HepG2 (cell line): ENCODE measurements around the gene OVCA2. TPM values are rescaled to one million over a fixed set of nuclear protein-coding genes. Genes with fewer than 3 reads are reported as not detected.

Experiments
- BRCA1 ChIP-seq: sonication (generic); formaldehyde crosslinking; IDR thresholded peaks from 2 replicates; pipeline ENCODE4 v1.4.0; 2020; ENCODE audit warnings: missing genetic modification reagents
- CREB1 ChIP-seq, 2 experiments: fragments of 450-650 bp in 1 of 2; IDR thresholded peaks; 2 replicates each; pipeline ENCODE4 v1.6.1; 2016 to 2017; ENCODE audit warnings: control low read depth in 1 of 2, mild to moderate bottlenecking in 1 of 2, missing compliant biosample characterization in 1 of 2, missing genetic modification characterization in 1 of 2
- CREB3 ChIP-seq: sonication (generic); formaldehyde crosslinking; IDR thresholded peaks from 2 replicates; pipeline ENCODE4 v1.5.0; 2020; ENCODE audit warnings: missing genetic modification reagents
- CREBL2 ChIP-seq: sonication (generic); formaldehyde crosslinking; IDR thresholded peaks from 2 replicates; pipeline ENCODE4 v1.8.1; 2023; ENCODE audit warnings: missing genetic modification reagents, mild to moderate bottlenecking, borderline replicate concordance
- ESRRA ChIP-seq: sonication (generic); formaldehyde crosslinking; IDR thresholded peaks from 2 replicates; pipeline ENCODE4 v1.5.1; 2020; ENCODE audit warnings: mild to moderate bottlenecking, low read depth, missing genetic modification reagents
- HNRNPH1 ChIP-seq: fragments of 200-400 bp; formaldehyde crosslinking; optimal IDR thresholded peaks from 2 replicates; pipeline ENCODE3; 2017; ENCODE audit warnings: mild to moderate bottlenecking, low read depth, low read length
- HOMEZ ChIP-seq: IDR thresholded peaks from 2 replicates; pipeline ENCODE4 v1.6.1; 2016; ENCODE audit warnings: low read depth
- LRRFIP1 ChIP-seq: sonication (generic); formaldehyde crosslinking; conservative IDR thresholded peaks from 2 replicates; pipeline ENCODE4 v1.4.0; 2020; ENCODE audit warnings: missing genetic modification reagents
- MEIS1 ChIP-seq: sonication (generic); formaldehyde crosslinking; IDR thresholded peaks from 2 replicates; pipeline ENCODE4 v1.9.0; 2021; ENCODE audit warnings: mild to moderate bottlenecking, missing genetic modification reagents, moderate library complexity, borderline replicate concordance
- MTF1 ChIP-seq: sonication (generic); formaldehyde crosslinking; IDR thresholded peaks from 2 replicates; pipeline ENCODE4 v1.5.0; 2020; ENCODE audit warnings: missing genetic modification reagents
- NBN ChIP-seq: fragments of 450-650 bp; conservative IDR thresholded peaks from 2 replicates; pipeline ENCODE4 v1.6.1; 2017
- NR1H2 ChIP-seq: sonication (generic); formaldehyde crosslinking; IDR thresholded peaks from 2 replicates; pipeline ENCODE4 v1.8.1; 2022; ENCODE audit warnings: low read depth, missing genetic modification reagents, borderline replicate concordance
- NR2F2 ChIP-seq: IDR thresholded peaks from 2 replicates; pipeline ENCODE4 v1.6.1; 2012; ENCODE audit warnings: low read depth, inconsistent platforms, borderline replicate concordance
- RBAK ChIP-seq: sonication (generic); formaldehyde crosslinking; IDR thresholded peaks from 2 replicates; pipeline ENCODE4 v1.5.1; 2020; ENCODE audit warnings: mild to moderate bottlenecking, missing genetic modification reagents
- RNF219 ChIP-seq: sonication (generic); formaldehyde crosslinking; IDR thresholded peaks from 2 replicates; pipeline ENCODE4 v1.5.0; 2020; ENCODE audit warnings: mild to moderate bottlenecking, missing genetic modification reagents
- SAP130 ChIP-seq: IDR thresholded peaks from 2 replicates; pipeline ENCODE4 v1.6.1; 2016; ENCODE audit warnings: low read depth
- ZBTB39 ChIP-seq: sonication (generic); formaldehyde crosslinking; IDR thresholded peaks from 2 replicates; pipeline ENCODE4 v1.5.0; 2020; ENCODE audit warnings: missing genetic modification reagents
- ZNF10 ChIP-seq: sonication (generic); formaldehyde crosslinking; IDR thresholded peaks from 2 replicates; pipeline ENCODE4 v1.4.0; 2020; ENCODE audit warnings: mild to moderate bottlenecking, low read depth, missing genetic modification reagents, borderline replicate concordance
- polyA plus RNA-seq, 8 experiments: library from polyadenylated mRNA; depleted of rRNA in 3 of 8; stranded (reverse) in 7 of 8; unstranded in 1 of 8; fragments of >200 nt; fragmentation: Illumina TruSeq in 4 of 8; extraction: Trizol in 4 of 8; gene quantifications; 2 replicates each; pipeline versions ENCODE4 v1.2.1 to v1.2.3, GENCODE V29; 2011 to 2016; ENCODE audit warnings: low read depth in 4 of 8, missing spikeins in 1 of 8, mixed read lengths in 1 of 8; ENCODE audit not compliant: insufficient read depth in 1 of 8
- total RNA-seq, 5 experiments: library from RNA; depleted of rRNA; stranded (reverse); fragments of >200 nt; fragmentation: Illumina TruSeq; extraction: Trizol; gene quantifications; 2 replicates each; pipeline ENCODE4 v1.2.3, GENCODE V29; 2016; ENCODE audit warnings: low read depth in 1 of 5

Gene OVCA2
- total and polyA plus RNA-seq, 2 of the 13 experiments (the other 11 are each of a cell fraction or from before 2014, with no cell fraction given) = 23.7 to 28.2 TPM

GRCh38 chr17:2053380-2054261, 11.8 kb downstream of the OVCA2 start (continued):
- TF ChIP-seq ZBTB39 (CRISPR knock-in tag) (no peak), RNF219 (CRISPR knock-in tag) (no peak), HOMEZ (CRISPR knock-in tag) (no peak), MEIS1 (peak; percentile 55; the same call in 1 of the 2 replicates), ESRRA (no peak), HNRNPH1 (no peak), NBN (no peak), MTF1 (CRISPR knock-in tag) (no peak), LRRFIP1 (CRISPR knock-in tag) (no peak), SAP130 (CRISPR knock-in tag) (0 out of 2 replicates have a peak, but pooled peaks have one; percentile 35), ZNF10 (CRISPR knock-in tag) (no peak), BRCA1 (CRISPR knock-in tag) (no peak), CREB3 (CRISPR knock-in tag) (no peak), CREB1 (IDR thresholded peaks at IDR 0.05) (no peak), CREB1 (CRISPR knock-in tag; IDR thresholded peaks at IDR 0.05) (no peak), NR1H2 (CRISPR knock-in tag) (no peak), NR2F2 (no peak), CREBL2 (CRISPR knock-in tag) (no peak), RBAK (CRISPR knock-in tag) (no peak)
